Lower leg skin (tissue), 4 donors: ENCODE measurements around the gene TANGO6. TPM values are rescaled to one million over a fixed set of nuclear protein-coding genes. Genes with fewer than 3 reads are reported as not detected.

Source experiments
- DNase-seq, 2 donors: peaks; one replicate each; pipeline ENCODE4 v3.0.0-alpha.2; 2019; ENCODE audit warnings: low spot score in 2 of 2
- H3K4me3 ChIP-seq: fragments of 200-600 bp; sonication (generic); 2 replicates; pipeline ENCODE4 v1.5.1; 2017; ENCODE audit warnings: mild to moderate bottlenecking, low read depth; ENCODE audit not compliant: poor library complexity, severe bottlenecking
- POLR2A ChIP-seq, 2 donors: fragments of 450-650 bp; IDR thresholded peaks; one replicate each; pipeline ENCODE4 v1.6.1; 2016 to 2017; ENCODE audit warnings: antibody characterized with exemption in 2 of 2, mild to moderate bottlenecking in 1 of 2, moderate library complexity in 1 of 2
- WGBS, 2 donors: methylation state at CpG; one replicate each; pipeline ENCODE4 v1.1.5; 2018; 5-methylcytosine and 5-hydroxymethylcytosine counted together
- intact Hi-C: fragments of 100-400 bp; cut with DNase I; formaldehyde crosslinking; loops from one replicate; pipeline ENCODE4 v1.15.0; 2023; ENCODE audit warnings: low total_unique reads
- total RNA-seq, 4 donors: library from RNA; depleted of rRNA; stranded (reverse); fragments of >200 nt; gene quantifications; one replicate each; pipeline ENCODE4 v1.1.0, GENCODE V29; 2016
- TF ChIP-seq, protein P1 (sequence below), 3 donors: fragments of 450-650 bp; IDR thresholded peaks; one replicate each; pipeline ENCODE4 v1.5.1; 2016; ENCODE audit warnings: antibody characterized with exemption in 3 of 3, mild to moderate bottlenecking in 3 of 3, moderate library complexity in 2 of 3

TANGO6 gene
- total RNA-seq, 4 donors from 2014 or later, result 7.9 to 17.0 (median 8.6) TPM

DNA sequence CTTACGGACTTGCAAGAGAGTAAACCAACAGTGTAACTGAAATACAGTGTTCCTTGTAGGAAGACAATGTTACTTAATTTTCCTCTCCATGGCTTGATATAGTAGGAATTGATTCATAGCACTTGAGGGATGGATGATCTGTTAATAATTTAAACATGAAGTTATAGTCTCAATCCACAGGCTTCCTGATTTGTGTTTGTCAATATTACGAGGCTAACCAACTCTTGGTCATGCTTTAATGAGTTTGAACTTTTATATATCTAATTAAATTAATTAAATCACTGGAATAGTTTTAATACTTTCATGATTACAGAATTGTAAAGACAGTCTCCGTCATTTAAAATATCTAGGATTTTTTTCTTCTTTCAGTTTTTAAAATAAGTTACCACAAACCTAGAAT lies 150.1 kb downstream of the TANGO6 start:
- H3K4me3 ChIP-seq, result no peak overlapping the region
- 85 to 86% methylated on average over 3 of the region's 3 CpGs for WGBS, 2 donors
- DNase-seq, result no peak
- intact Hi-C loops, result no loop called here
- TF ChIP-seq, protein P1, sequence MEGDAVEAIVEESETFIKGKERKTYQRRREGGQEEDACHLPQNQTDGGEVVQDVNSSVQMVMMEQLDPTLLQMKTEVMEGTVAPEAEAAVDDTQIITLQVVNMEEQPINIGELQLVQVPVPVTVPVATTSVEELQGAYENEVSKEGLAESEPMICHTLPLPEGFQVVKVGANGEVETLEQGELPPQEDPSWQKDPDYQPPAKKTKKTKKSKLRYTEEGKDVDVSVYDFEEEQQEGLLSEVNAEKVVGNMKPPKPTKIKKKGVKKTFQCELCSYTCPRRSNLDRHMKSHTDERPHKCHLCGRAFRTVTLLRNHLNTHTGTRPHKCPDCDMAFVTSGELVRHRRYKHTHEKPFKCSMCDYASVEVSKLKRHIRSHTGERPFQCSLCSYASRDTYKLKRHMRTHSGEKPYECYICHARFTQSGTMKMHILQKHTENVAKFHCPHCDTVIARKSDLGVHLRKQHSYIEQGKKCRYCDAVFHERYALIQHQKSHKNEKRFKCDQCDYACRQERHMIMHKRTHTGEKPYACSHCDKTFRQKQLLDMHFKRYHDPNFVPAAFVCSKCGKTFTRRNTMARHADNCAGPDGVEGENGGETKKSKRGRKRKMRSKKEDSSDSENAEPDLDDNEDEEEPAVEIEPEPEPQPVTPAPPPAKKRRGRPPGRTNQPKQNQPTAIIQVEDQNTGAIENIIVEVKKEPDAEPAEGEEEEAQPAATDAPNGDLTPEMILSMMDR (IDR thresholded peaks at IDR 0.05), result no peak
- TF ChIP-seq POLR2A (IDR thresholded peaks at IDR 0.05), result no peak

DNA sequence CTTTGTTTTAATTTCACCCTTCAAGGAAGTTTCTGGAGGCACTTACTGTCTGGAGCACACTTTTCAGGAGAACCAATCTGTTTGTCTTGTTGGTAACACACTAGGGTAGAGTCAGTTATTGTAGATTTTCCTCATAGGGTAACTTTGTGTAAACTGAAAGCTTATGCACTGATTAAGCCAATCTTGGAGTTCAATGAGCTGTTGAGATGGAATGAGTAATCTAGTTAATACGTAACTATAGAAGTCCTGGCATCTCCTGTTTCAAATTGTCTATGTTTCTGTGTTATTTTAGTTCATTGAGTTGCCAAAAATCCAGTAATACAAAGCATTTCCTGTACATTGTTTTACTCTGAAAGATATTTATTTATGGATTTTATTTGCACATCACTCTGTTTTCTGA lies 150.6 kb downstream of the TANGO6 start:
- intact Hi-C loops, result no loop called here
- no peak for DNase-seq
- TF ChIP-seq, protein P1 (IDR thresholded peaks at IDR 0.05), result no peak
- TF ChIP-seq POLR2A (IDR thresholded peaks at IDR 0.05), result no peak
- 49 to 51% methylated on average over 1 of the region's 1 CpG for WGBS, 2 donors
- H3K4me3 ChIP-seq, result no peak overlapping the region

DNA sequence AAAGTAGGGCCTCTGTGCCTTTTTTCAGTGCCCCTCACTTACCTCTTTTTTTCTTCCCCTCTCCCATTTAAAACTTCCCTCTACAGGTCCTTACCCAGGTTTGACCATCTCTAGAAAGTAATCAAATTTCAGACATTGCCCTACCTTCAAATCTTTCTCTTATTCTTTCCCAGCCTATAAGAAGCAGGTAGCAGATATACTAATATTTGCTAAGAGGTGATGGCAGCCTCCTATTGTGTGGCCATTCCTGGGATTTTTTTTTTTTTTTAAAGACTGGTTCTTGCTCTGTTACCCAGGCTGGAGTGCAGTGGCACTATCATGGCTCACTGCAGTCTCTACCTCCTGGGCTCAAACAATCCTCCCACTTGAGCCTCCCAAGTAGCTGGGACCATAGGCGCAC lies 151.0 kb downstream of the TANGO6 start:
- no peak for TF ChIP-seq POLR2A (IDR thresholded peaks at IDR 0.05)
- TF ChIP-seq, protein P1 (IDR thresholded peaks at IDR 0.05), result no peak
- intact Hi-C loops, result no loop called here
- no peak overlapping the region for H3K4me3 ChIP-seq
- 100% methylated on average over 1 of the region's 1 CpG for WGBS, 2 donors
- no peak for DNase-seq

DNA sequence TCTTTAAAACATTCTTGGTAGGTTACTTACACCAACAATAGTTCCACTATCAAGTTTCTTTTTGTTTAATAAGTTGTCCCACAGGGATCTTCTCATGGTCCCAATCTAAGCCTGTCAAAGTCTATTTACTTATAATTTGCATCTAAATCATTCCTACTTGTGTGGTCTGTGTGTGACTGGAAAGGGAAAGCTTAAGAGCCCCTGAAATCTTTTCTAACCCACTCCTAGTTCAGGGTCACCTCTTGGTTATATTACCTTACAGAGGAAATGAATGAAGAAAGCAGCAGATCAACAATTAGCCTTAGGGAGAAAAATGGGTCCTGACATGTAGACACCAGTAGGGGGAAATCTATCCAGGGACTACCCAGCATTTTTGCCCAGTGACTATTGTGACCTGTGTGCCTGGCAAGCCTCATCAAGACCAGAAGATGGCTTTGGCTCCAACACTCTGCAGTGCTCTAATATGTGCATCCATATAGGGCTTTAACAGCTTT lies 151.7 kb downstream of the TANGO6 start:
- no peak overlapping the region for H3K4me3 ChIP-seq
- peak in 1 of 2 donors; percentile 21 for DNase-seq
- intact Hi-C loops, result no loop called here
- TF ChIP-seq POLR2A (IDR thresholded peaks at IDR 0.05), result no peak
- TF ChIP-seq, protein P1 (IDR thresholded peaks at IDR 0.05), result no peak

DNA sequence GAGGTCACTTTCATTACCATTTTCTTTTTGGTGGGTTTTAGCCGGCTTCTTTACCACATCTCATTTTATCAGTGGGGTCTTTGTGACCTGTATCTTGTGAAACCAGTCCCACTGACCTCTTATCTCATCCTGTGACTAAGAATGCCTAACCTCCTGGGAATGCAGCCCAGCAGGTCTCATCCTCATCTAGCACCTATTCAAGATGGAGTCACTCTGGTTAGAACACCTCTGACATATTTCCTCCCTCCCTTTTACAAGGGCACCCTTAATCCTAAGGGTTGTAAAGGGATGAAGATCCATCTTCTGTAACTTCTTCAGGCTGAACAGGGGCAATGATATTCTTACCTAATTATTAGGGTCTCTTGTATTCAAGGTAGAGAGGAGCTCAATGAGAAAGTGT lies 154.2 kb downstream of the TANGO6 start:
- WGBS, 2 donors, result 96 to 100% methylated on average over 1 of the region's 1 CpG
- H3K4me3 ChIP-seq, result no peak overlapping the region
- intact Hi-C loops, result no loop called here
- TF ChIP-seq, protein P1 (IDR thresholded peaks at IDR 0.05), result no peak
- TF ChIP-seq POLR2A (IDR thresholded peaks at IDR 0.05), result no peak
- DNase-seq, result no peak

DNA sequence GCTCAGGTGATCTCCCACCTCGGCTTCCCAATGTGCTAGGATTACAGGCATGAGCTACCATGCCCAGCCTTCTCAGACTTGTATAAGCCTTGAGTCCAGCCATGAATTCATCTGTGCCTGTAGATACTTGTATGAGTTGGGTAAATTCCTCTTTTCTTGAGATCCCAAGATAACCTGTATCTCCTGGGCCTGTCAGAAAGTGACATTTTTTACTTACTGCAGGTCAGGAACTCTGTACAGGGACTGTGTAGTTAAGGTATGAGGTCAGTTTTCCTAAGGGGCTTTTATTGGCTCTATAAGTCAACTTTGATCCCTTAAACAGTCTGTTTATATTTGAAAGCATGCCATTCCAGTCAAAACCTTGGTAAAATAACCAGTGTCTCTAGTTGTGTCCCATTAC lies 155.8 kb downstream of the TANGO6 start:
- DNase-seq, result no peak
- intact Hi-C loops, result no loop called here
- TF ChIP-seq, protein P1 (IDR thresholded peaks at IDR 0.05), result no peak
- no peak for TF ChIP-seq POLR2A (IDR thresholded peaks at IDR 0.05)
- 63 to 73% methylated on average over 1 of the region's 1 CpG for WGBS, 2 donors
- no peak overlapping the region for H3K4me3 ChIP-seq
